ENCODE results near the gene TNPO2. TPM values are rescaled to one million over a fixed set of nuclear protein-coding genes. Genes with fewer than 3 reads are reported as not detected.

Gene TNPO2
- total and polyA plus RNA-seq, 2 of the 13 experiments (the other 11 are each of a cell fraction or from before 2014, with no cell fraction given): 31.7 to 61.0 TPM

DNA sequence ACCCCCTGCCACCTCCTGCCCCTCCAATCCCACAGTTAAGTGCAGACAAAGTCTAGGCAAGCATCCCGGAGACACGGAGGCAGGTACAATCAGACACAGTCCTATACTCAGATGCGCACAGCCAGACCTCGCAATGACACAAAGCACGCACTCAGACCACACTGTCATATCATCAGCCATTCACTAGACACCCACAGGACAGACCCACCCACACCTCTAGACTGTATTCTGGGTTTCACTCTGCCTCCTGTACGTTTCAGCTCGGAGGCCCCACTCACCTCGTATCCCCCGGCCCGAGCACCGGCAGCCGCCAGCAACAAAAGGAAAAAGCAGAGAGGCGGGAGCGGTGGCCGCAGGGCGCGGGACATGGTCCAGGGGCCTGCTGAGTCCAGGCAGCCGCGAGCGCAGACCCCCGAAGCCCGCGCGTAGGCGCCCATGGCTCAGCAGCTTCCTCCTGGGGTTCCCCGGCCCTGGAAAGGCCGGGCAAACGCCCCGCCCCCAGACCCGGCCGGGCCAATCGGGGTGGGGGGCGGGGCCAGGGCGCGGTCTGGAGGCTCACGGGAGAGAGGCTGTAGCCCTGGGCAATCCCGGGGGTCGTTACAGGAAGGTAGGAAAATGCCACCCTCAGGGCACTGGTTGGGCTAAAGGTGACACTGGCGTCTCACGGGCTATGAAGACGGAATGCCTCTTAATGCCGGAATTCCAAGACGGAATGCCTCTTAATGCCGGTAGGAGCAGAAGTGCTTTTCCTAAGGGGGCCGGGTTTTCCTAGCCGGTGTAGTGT, 57.3 kb downstream of the TNPO2 start, which contains the start of the genes MAN2B1 and WDR83 (continued):
- TF ChIP-seq ATF5 (CRISPR knock-in tag; IDR thresholded peaks at IDR 0.05; ENCODE audit: low read depth) (no peak), ZNF329 (CRISPR knock-in tag; IDR thresholded peaks at IDR 0.05; ENCODE audit: low read depth) (no peak), ZNF569 (CRISPR knock-in tag; IDR thresholded peaks at IDR 0.05; ENCODE audit: borderline replicate concordance) (no peak), RNF2 (conservative IDR thresholded peaks at IDR 0.05; ENCODE audit: low read depth) (no peak), ZNF510 (CRISPR knock-in tag; IDR thresholded peaks at IDR 0.05; ENCODE audit: low read depth) (no peak), SALL1 (CRISPR knock-in tag; IDR thresholded peaks at IDR 0.05) (peak; percentile 11; the same call in 1 of the 2 replicates), NFE2L2 (IDR thresholded peaks at IDR 0.05; ENCODE audit: low read length) (no peak), HMGXB4 (CRISPR knock-in tag; IDR thresholded peaks at IDR 0.05; ENCODE audit: borderline replicate concordance in 1 of 2, low read depth in 1 of 2) (peak; percentile 32 to 33; a peak in 1 of 4 replicates), GMEB1 (CRISPR knock-in tag; IDR thresholded peaks at IDR 0.05; ENCODE audit: borderline replicate concordance) (no peak; the same call in 1 of the 2 replicates), HOXA7 (CRISPR knock-in tag; IDR thresholded peaks at IDR 0.05) (no peak), SIN3A (IDR thresholded peaks at IDR 0.05; ENCODE audit: borderline replicate concordance, low read depth, low read length) (peak; percentile 80; the same call in 1 of the 2 replicates), MED8 (CRISPR knock-in tag; IDR thresholded peaks at IDR 0.05; ENCODE audit: insufficient replicate concordance) (no peak), ETV5 (CRISPR knock-in tag; IDR thresholded peaks at IDR 0.05; ENCODE audit: borderline replicate concordance) (no peak), ZNF780A (CRISPR knock-in tag; IDR thresholded peaks at IDR 0.05) (no peak), ZNF333 (CRISPR knock-in tag; IDR thresholded peaks at IDR 0.05; ENCODE audit: borderline replicate concordance) (no peak), ZNF282 (IDR thresholded peaks at IDR 0.05; ENCODE audit: partially characterized antibody) (no peak), SMAD3 (CRISPR knock-in tag; IDR thresholded peaks at IDR 0.05) (0 out of 2 replicates have a peak, but pooled peaks have one; percentile 25), HNRNPH1 (optimal IDR thresholded peaks at IDR 0.05; ENCODE audit: low read depth, low read length) (no peak), ISL2 (CRISPR knock-in tag; IDR thresholded peaks at IDR 0.05) (0 out of 2 replicates have a peak, but pooled peaks have one; percentile 29)
- TF ChIP-seq, protein P1, sequence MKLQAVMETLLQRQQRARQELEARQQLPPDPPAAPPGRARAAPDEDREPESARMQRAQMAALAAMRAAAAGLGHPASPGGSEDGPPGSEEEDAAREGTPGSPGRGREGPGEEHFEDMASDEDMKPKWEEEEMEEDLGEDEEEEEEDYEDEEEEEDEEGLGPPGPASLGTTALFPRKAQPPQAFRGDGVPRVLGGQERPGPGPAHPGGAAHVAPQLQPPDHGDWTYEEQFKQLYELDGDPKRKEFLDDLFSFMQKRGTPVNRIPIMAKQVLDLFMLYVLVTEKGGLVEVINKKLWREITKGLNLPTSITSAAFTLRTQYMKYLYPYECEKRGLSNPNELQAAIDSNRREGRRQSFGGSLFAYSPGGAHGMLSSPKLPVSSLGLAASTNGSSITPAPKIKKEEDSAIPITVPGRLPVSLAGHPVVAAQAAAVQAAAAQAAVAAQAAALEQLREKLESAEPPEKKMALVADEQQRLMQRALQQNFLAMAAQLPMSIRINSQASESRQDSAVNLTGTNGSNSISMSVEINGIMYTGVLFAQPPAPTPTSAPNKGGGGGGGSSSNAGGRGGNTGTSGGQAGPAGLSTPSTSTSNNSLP (IDR thresholded peaks at IDR 0.05; ENCODE audit: low read depth, low read length): no peak
- TF ChIP-seq, protein P2, sequence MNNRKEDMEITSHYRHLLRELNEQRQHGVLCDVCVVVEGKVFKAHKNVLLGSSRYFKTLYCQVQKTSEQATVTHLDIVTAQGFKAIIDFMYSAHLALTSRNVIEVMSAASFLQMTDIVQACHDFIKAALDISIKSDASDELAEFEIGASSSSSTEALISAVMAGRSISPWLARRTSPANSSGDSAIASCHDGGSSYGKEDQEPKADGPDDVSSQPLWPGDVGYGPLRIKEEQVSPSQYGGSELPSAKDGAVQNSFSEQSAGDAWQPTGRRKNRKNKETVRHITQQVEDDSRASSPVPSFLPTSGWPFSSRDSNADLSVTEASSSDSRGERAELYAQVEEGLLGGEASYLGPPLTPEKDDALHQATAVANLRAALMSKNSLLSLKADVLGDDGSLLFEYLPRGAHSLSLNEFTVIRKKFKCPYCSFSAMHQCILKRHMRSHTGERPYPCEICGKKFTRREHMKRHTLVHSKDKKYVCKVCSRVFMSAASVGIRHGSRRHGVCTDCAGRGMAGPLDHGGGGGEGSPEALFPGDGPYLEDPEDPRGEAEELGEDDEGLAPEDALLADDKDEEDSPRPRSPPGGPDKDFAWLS (CRISPR knock-in tag; IDR thresholded peaks at IDR 0.05; ENCODE audit: borderline replicate concordance): no peak
